ENCODE data around the gene SYNE2.

DNA sequence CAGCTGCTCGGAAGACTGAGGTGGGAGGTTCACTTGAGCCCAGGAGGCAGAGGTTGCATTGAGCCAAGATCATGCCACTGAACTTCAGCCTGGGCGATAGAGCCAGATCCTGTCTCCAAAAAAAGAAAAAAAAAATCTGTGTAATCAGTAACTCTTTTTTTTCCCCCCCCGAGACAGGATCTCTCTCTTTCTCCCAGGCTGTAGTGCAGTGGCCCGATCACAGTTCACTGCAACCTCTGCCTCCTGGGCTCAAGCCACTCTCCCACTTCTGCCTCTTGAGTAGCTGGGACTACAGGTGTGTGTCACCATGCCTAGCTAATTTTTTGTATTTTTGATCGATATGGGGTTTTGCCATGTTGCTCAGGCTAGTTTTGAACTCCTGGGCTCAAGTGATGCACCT, 113.6 kb downstream of the SYNE2 start:
- TF ChIP-seq, protein P1, sequence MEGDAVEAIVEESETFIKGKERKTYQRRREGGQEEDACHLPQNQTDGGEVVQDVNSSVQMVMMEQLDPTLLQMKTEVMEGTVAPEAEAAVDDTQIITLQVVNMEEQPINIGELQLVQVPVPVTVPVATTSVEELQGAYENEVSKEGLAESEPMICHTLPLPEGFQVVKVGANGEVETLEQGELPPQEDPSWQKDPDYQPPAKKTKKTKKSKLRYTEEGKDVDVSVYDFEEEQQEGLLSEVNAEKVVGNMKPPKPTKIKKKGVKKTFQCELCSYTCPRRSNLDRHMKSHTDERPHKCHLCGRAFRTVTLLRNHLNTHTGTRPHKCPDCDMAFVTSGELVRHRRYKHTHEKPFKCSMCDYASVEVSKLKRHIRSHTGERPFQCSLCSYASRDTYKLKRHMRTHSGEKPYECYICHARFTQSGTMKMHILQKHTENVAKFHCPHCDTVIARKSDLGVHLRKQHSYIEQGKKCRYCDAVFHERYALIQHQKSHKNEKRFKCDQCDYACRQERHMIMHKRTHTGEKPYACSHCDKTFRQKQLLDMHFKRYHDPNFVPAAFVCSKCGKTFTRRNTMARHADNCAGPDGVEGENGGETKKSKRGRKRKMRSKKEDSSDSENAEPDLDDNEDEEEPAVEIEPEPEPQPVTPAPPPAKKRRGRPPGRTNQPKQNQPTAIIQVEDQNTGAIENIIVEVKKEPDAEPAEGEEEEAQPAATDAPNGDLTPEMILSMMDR (IDR thresholded peaks at IDR 0.05; ENCODE audit: low read depth, low read length, missing input control), result no peak
- TF ChIP-seq FOXA1 (IDR thresholded peaks at IDR 0.05) (no peak), FOXA2 (IDR thresholded peaks at IDR 0.05) (no peak), SP1 (IDR thresholded peaks at IDR 0.05) (no peak), JUND (IDR thresholded peaks at IDR 0.05) (no peak)

Measured in liver (tissue), 3 donors.